Measurements from ENCODE around the gene ATP2C1. TPM values are rescaled to one million over a fixed set of nuclear protein-coding genes. Genes with fewer than 3 reads are reported as not detected.

Gene ATP2C1
- total and polyA plus RNA-seq, 2 donors (not counting 1 experiment from before 2014, with no cell fraction given) = 23.9 to 59.2 TPM

- H3K27me3 ChIP-seq (replicated peaks in 1 of 4; ENCODE audit: control extremely low read depth in 1 of 4, control insufficient read depth in 3 of 4, insufficient read depth in 4 of 4, low read length in 3 of 4) = no peaks in the 10 kb centered on the region
- H3K4me1 ChIP-seq (ENCODE audit: control insufficient read depth in 2 of 2, insufficient read depth in 2 of 2, low read length in 2 of 2) = no peaks in the 10 kb centered on the region
- DNase-seq (no peak), ATAC-seq (ENCODE audit: low read depth) (no peak)
- ChIA-PET CTCF (no interaction called here), POLR2A (no interaction called here)
- H3K27ac ChIP-seq (ENCODE audit: low read length in 2 of 2) = no peak overlapping the region
- no peak overlapping the region for H3K4me2 ChIP-seq (replicated peaks; ENCODE audit: low read depth, low read length, poor library complexity, severe bottlenecking)
- H3K9ac ChIP-seq (ENCODE audit: low read length) = no peak overlapping the region
- no peak overlapping the region for H2AFZ ChIP-seq (ENCODE audit: insufficient read depth, low read depth, low read length, poor library complexity, severe bottlenecking)
- intact Hi-C loops (cut with micrococcal nuclease) = no loop called here
- H3K9me3 ChIP-seq (ENCODE audit: control extremely low read depth in 1 of 3, control insufficient read depth in 2 of 3, insufficient read depth in 1 of 3, low read length in 2 of 3) = no peaks in the 10 kb centered on the region
- no CpG with 5 or more reads among the region's 1 CpG for WGBS (ENCODE audit: insufficient coverage)
- Mint-ChIP-seq H3K4me3 (no peak overlapping the region), H3K27ac (no peak overlapping the region), H3K27me3 (no peaks in the 10 kb centered on the region), H3K9me3 (ENCODE audit: insufficient read depth) (no peaks in the 10 kb centered on the region), H3K4me1 (peaks cover 4% of the 10 kb centered on the region)
- H4K20me1 ChIP-seq (ENCODE audit: control insufficient read depth, insufficient read depth, low read length, poor library complexity, severe bottlenecking) = no peaks in the 10 kb centered on the region
- H3K4me3 ChIP-seq (ENCODE audit: control extremely low read depth in 1 of 5, extremely low read depth in 1 of 5, insufficient read depth in 1 of 5, low read depth in 2 of 5, low read length in 4 of 5) = no peak overlapping the region
- no peaks in the 10 kb centered on the region for H3K79me2 ChIP-seq (ENCODE audit: control insufficient read depth, insufficient read depth, low read length)
- TF ChIP-seq EZH2 (IDR thresholded peaks at IDR 0.05; ENCODE audit: borderline replicate concordance, insufficient read depth, low read depth, low read length, poor library complexity, severe bottlenecking) (no peak), CTCF (IDR thresholded peaks at IDR 0.05) (no peak)
- peaks cover 3 to 11% of the 10 kb centered on the region in 2 experiments for H3K36me3 ChIP-seq (replicated peaks in 1 of 2; ENCODE audit: control extremely low read depth in 1 of 2, control insufficient read depth in 1 of 2, extremely low read depth in 1 of 2, insufficient read depth in 2 of 2, low read length in 1 of 2)
Measured at GRCh38 chr3:130933801-130934345, 40.0 kb downstream of the ATP2C1 start.

GRCh38 chr3:130934442-130935089 lies 40.7 kb downstream of the ATP2C1 start:
- Mint-ChIP-seq H3K9me3 (ENCODE audit: insufficient read depth) (no peaks in the 10 kb centered on the region), H3K27me3 (no peaks in the 10 kb centered on the region), H3K4me3 (no peak overlapping the region), H3K4me1 (peaks cover 3% of the 10 kb centered on the region), H3K27ac (no peak overlapping the region)
- Histone ChIP-seq H3K79me2 (ENCODE audit: control insufficient read depth, insufficient read depth, low read length) (no peaks in the 10 kb centered on the region), H3K9me3 (ENCODE audit: control extremely low read depth in 1 of 3, control insufficient read depth in 2 of 3, insufficient read depth in 1 of 3, low read length in 2 of 3) (no peaks in the 10 kb centered on the region), H4K20me1 (ENCODE audit: control insufficient read depth, insufficient read depth, low read length, poor library complexity, severe bottlenecking) (no peaks in the 10 kb centered on the region), H3K4me3 (ENCODE audit: control extremely low read depth in 1 of 5, extremely low read depth in 1 of 5, insufficient read depth in 1 of 5, low read depth in 2 of 5, low read length in 4 of 5) (no peak overlapping the region), H3K27ac (ENCODE audit: low read length in 2 of 2) (no peak overlapping the region), H3K4me1 (ENCODE audit: control insufficient read depth in 2 of 2, insufficient read depth in 2 of 2, low read length in 2 of 2) (no peaks in the 10 kb centered on the region), H3K9ac (ENCODE audit: low read length) (no peak overlapping the region), H3K36me3 (replicated peaks in 1 of 2; ENCODE audit: control extremely low read depth in 1 of 2, control insufficient read depth in 1 of 2, extremely low read depth in 1 of 2, insufficient read depth in 2 of 2, low read length in 1 of 2) (peaks cover 3 to 11% of the 10 kb centered on the region in 2 experiments), H3K4me2 (replicated peaks; ENCODE audit: low read depth, low read length, poor library complexity, severe bottlenecking) (no peak overlapping the region), H2AFZ (ENCODE audit: insufficient read depth, low read depth, low read length, poor library complexity, severe bottlenecking) (no peak overlapping the region), H3K27me3 (replicated peaks in 1 of 4; ENCODE audit: control extremely low read depth in 1 of 4, control insufficient read depth in 3 of 4, insufficient read depth in 4 of 4, low read length in 3 of 4) (no peaks in the 10 kb centered on the region)
- CTCF ChIA-PET = interaction anchor here (0.6 kb wide), 1 partner anchor 21 kb away, joined by 3 read pairs; no protein-coding TSS in a partner anchor
- DNase-seq (no peak), ATAC-seq (ENCODE audit: low read depth) (no peak)
- intact Hi-C loops (cut with micrococcal nuclease) = no loop called here
- no CpG with 5 or more reads among the region's 4 CpGs for WGBS (ENCODE audit: insufficient coverage)
- TF ChIP-seq CTCF (IDR thresholded peaks at IDR 0.05) (no peak), EZH2 (IDR thresholded peaks at IDR 0.05; ENCODE audit: borderline replicate concordance, insufficient read depth, low read depth, low read length, poor library complexity, severe bottlenecking) (no peak)
- POLR2A ChIA-PET = no interaction called here

Measured in B cell (primary cell).